Endothelial cell of umbilical vein (primary cell): Measurements from ENCODE around the gene FOXP1. TPM values are rescaled to one million over a fixed set of nuclear protein-coding genes. Genes with fewer than 3 reads are reported as not detected.

Experiments used
- BruUV-seq: library from RNA; stranded (reverse); fragments of 400-500 nt; replicated peaks from 2 replicates; lab custom pipeline; 2021; lab: Mats Ljungman, UMichigan
- CTCF ChIA-PET: fragments of 300-600, 350-600 bp; sonication (Branson Sonifier 250); formaldehyde crosslinking; loops from one replicate; lab custom pipeline; 2021; ENCODE audit warnings: antibody characterized with exemption, inconsistent platforms; lab: Charles Lee
- POLR2A ChIA-PET: fragments of 300-600, 350-600 bp; sonication (Branson Sonifier 250); formaldehyde crosslinking; loops from one replicate; lab custom pipeline; 2021; ENCODE audit warnings: antibody characterized with exemption, inconsistent platforms; lab: Charles Lee
- DNase-seq: peaks from one replicate; pipeline ENCODE4 v3.0.0-alpha.2; 2011; ENCODE audit warnings: low read depth, low spot score
- FAIRE-seq: peaks from 2 replicates; lab custom pipeline; 2011; peaks lifted over from hg19 to GRCh38; lab: Jason Lieb, UNC
- H2AFZ ChIP-seq: 2 replicates; pipeline ENCODE4 v1.6.0; 2012; ENCODE audit warnings: low read depth, low read length, control low read depth, inconsistent platforms
- H3K27ac ChIP-seq: 2 replicates; pipeline ENCODE4 v1.5.1; 2011; ENCODE audit warnings: low read depth, mild to moderate bottlenecking, control low read depth, low read length, moderate library complexity; ENCODE audit not compliant: insufficient read depth
- H3K27me3 ChIP-seq, 2 experiments: 2 replicates each; pipeline versions ENCODE4 v1.6.0 to v1.6.1; 2011; ENCODE audit warnings: low read length in 2 of 2, mixed read lengths in 1 of 2; ENCODE audit not compliant: control insufficient read depth in 2 of 2, insufficient read depth in 2 of 2
- H3K36me3 ChIP-seq, 2 experiments: 2 replicates in 1 of 2; 3 replicates in 1 of 2; pipeline ENCODE4 v1.5.1; 2011; ENCODE audit warnings: low read length in 2 of 2, mild to moderate bottlenecking in 1 of 2, moderate library complexity in 1 of 2; ENCODE audit not compliant: control insufficient read depth in 2 of 2, insufficient read depth in 2 of 2; ENCODE audit errors: extremely low read depth in 1 of 2
- H3K4me1 ChIP-seq: 3 replicates; pipeline ENCODE4 v1.5.1; 2011; ENCODE audit warnings: mild to moderate bottlenecking, low read length; ENCODE audit not compliant: control insufficient read depth, insufficient read depth; ENCODE audit errors: extremely low read depth
- H3K4me2 ChIP-seq: 2 replicates; pipeline ENCODE4 v1.6.1; 2011; ENCODE audit warnings: low read length, control low read depth, mixed read lengths; ENCODE audit not compliant: insufficient read depth
- H3K4me3 ChIP-seq, 3 experiments: fragments of 200-600 bp in 1 of 3; sonication (generic), shearing (Covaris generic) in 1 of 3; replicated peaks in 1 of 3; 2 replicates each; pipeline ENCODE4 v1.5.1; 2011 to 2016; ENCODE audit warnings: control low read depth in 3 of 3, low read length in 3 of 3, mild to moderate bottlenecking in 2 of 3, inconsistent platforms in 1 of 3, low read depth in 1 of 3, moderate library complexity in 1 of 3; ENCODE audit not compliant: insufficient read depth in 1 of 3
- H3K79me2 ChIP-seq: 2 replicates; pipeline ENCODE4 v1.6.0; 2012; ENCODE audit warnings: low read length, inconsistent platforms; ENCODE audit not compliant: control insufficient read depth, insufficient read depth
- H3K9ac ChIP-seq: replicated peaks from 2 replicates; pipeline ENCODE3; 2011; ENCODE audit warnings: low read length, control low read depth; ENCODE audit not compliant: insufficient read depth; ENCODE audit errors: extremely low read depth
- H3K9me1 ChIP-seq: replicated peaks from 3 replicates; pipeline ENCODE4 v1.6.0; 2011; ENCODE audit warnings: mild to moderate bottlenecking, low read length; ENCODE audit not compliant: control insufficient read depth, insufficient read depth; ENCODE audit errors: extremely low read depth
- H3K9me3 ChIP-seq: replicated peaks from 2 replicates; pipeline ENCODE4 v1.5.1; 2012; ENCODE audit warnings: low read length, inconsistent platforms; ENCODE audit not compliant: control insufficient read depth, insufficient read depth
- H4K20me1 ChIP-seq: replicated peaks from 2 replicates; pipeline ENCODE3; 2011; ENCODE audit warnings: mild to moderate bottlenecking, low read length; ENCODE audit not compliant: control insufficient read depth, insufficient read depth; ENCODE audit errors: extremely low read depth
- EZH2 ChIP-seq: IDR thresholded peaks from 2 replicates; pipeline ENCODE4 v1.6.1; 2012; ENCODE audit warnings: borderline replicate concordance, low read depth, mild to moderate bottlenecking, moderate library complexity, low read length, inconsistent platforms; ENCODE audit not compliant: severe bottlenecking
- FOS ChIP-seq: IDR thresholded peaks from 2 replicates; pipeline ENCODE4 v1.6.1; 2011; ENCODE audit warnings: mild to moderate bottlenecking, low read length, moderate library complexity, borderline replicate concordance; ENCODE audit not compliant: insufficient read depth
- GATA2 ChIP-seq: IDR thresholded peaks from 2 replicates; pipeline ENCODE4 v1.7.0; 2011; ENCODE audit warnings: low read depth, mild to moderate bottlenecking, moderate library complexity, mixed read lengths, low read length; ENCODE audit not compliant: insufficient read length, insufficient read depth
- JUN ChIP-seq: IDR thresholded peaks from 2 replicates; pipeline ENCODE4 v1.6.1; 2011; ENCODE audit warnings: borderline replicate concordance, low read depth; ENCODE audit not compliant: insufficient read length, insufficient read depth
- MYC ChIP-seq: IDR thresholded peaks from one replicate; pipeline ENCODE4 v1.6.1; 2011; ENCODE audit warnings: mild to moderate bottlenecking, low read depth, low read length
- POLR2A ChIP-seq: IDR thresholded peaks from 2 replicates; pipeline ENCODE4 v1.6.1; 2012; ENCODE audit warnings: low read depth, mild to moderate bottlenecking, control low read depth, low read length
- POLR2AphosphoS5 ChIP-seq: IDR thresholded peaks from 2 replicates; pipeline ENCODE4 v1.6.1; 2012; ENCODE audit warnings: low read depth, mild to moderate bottlenecking, control low read depth, low read length, moderate library complexity; ENCODE audit not compliant: insufficient read depth
- dilution Hi-C: fragments of 300-500 bp; cut with MboI; formaldehyde crosslinking; loops from one replicate; pipeline ENCODE4 v1.15.0; 2019; ENCODE audit warnings: low sequenced_read_pairs; ENCODE audit not compliant: extremely low pct_ligation_motif_present
- intact Hi-C: fragments of 100-400 bp; cut with micrococcal nuclease; formaldehyde crosslinking; loops from one replicate; pipeline ENCODE4 v1.10.0; 2022
- polyA plus RNA-seq, 4 experiments: library from polyadenylated mRNA; depleted of rRNA in 3 of 4; stranded (reverse) in 3 of 4; unstranded in 1 of 4; fragments of >200 nt; gene quantifications; 2 replicates each; pipeline versions ENCODE4 v1.2.1 to v1.2.3, GENCODE V29; 2011 to 2012; ENCODE audit warnings: missing spikeins in 1 of 4
- total RNA-seq: library from RNA; stranded (reverse); gene quantifications from 2 replicates; pipeline ENCODE4 v1.2.3, GENCODE V29; 2021
- TF ChIP-seq, protein P1 (sequence below): IDR thresholded peaks from 2 replicates; pipeline ENCODE4 v1.6.1; 2011; ENCODE audit not compliant: insufficient read depth, insufficient read length
- TF ChIP-seq, protein P2 (sequence below), 2 donors: IDR thresholded peaks; 1 replicate in 1 of 2; 2 replicates in 1 of 2; pipeline ENCODE4 v1.5.1; 2011; ENCODE audit warnings: low read length in 2 of 2, mild to moderate bottlenecking in 2 of 2, moderate library complexity in 2 of 2, control low read depth in 1 of 2, inconsistent platforms in 1 of 2, low read depth in 1 of 2; ENCODE audit not compliant: insufficient read depth in 1 of 2; ENCODE audit errors: extremely low read depth in 1 of 2

The FOXP1 gene
- total and polyA plus RNA-seq, 2 donors (not counting 3 experiments of a cell fraction or from before 2014, with no cell fraction given), result 41.0 to 107 TPM

DNA sequence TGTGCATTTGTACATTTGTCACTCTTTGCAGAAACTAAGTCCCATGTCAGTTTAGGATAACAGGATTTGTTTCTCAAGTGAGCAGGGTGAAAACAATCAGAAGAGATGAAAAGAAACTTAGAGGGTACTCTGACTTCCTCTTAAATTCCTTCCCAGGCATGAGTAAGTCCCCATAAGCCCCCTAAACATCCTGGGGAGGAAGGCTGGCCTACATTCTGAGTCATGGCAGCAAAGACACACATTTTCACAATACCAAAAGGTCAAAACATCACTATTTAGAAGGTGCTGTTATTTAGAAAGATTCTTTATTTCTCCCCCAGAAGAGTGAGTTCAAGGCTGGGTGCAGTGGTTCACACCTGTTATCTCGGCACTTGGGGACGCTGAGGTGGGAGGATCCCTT is 7.6 kb upstream of the FOXP1 start:
- Histone ChIP-seq H3K79me2 (no peaks in the 10 kb centered on the region), H3K4me3 (no peak overlapping the region), H3K9me1 (no peaks in the 10 kb centered on the region), H3K9ac (no peak overlapping the region), H3K4me1 (peaks cover 11% of the 10 kb centered on the region), H2AFZ (no peak overlapping the region), H4K20me1 (no peaks in the 10 kb centered on the region), H3K27ac (no peak overlapping the region), H3K4me2 (no peak overlapping the region), H3K27me3 (no peaks in the 10 kb centered on the region), H3K36me3 (no peaks in the 10 kb centered on the region), H3K9me3 (no peaks in the 10 kb centered on the region)
- FAIRE-seq, result no peak
- DNase-seq, result no peak
- ChIA-PET CTCF (interaction anchor here (3.7 kb wide), 1 partner anchor 1040 kb away, joined by 19 read pairs; no protein-coding TSS in a partner anchor), POLR2A (no interaction called here)
- no peak for TF ChIP-seq POLR2A
- no peak for TF ChIP-seq MYC
- peak; percentile 75 for TF ChIP-seq FOS
- intact Hi-C loops, result loop anchor here (5.0 kb wide), 1 partner anchor 1534 kb away; no protein-coding TSS in a partner anchor
- no TSS peak for BruUV-seq
- dilution Hi-C loops, result no loop called here

DNA sequence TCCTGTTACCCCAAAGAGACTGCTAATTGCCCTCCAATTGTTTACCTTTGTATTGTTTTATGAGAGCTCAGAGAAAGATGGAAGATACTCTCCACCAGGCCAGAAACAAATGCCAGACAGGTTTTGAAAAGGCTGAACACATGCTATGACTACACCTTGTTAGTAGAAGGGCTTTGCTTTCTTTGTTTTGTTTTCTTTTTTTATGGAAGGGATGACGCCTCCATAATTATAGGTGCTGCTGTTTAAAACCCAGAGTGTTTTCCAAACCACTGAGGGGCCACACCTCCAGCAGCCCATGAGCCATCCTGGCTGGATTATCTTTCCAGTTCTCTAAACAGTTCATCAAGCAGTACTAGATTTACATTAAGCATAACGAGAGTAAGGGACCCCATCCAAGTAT is 5.6 kb upstream of the FOXP1 start:
- Histone ChIP-seq H3K36me3 (no peaks in the 10 kb centered on the region), H3K27me3 (no peaks in the 10 kb centered on the region), H3K9me1 (no peaks in the 10 kb centered on the region), H3K79me2 (no peaks in the 10 kb centered on the region), H3K4me1 (peaks cover 24% of the 10 kb centered on the region), H3K4me2 (no peak overlapping the region), H3K4me3 (no peak overlapping the region), H4K20me1 (no peaks in the 10 kb centered on the region), H3K27ac (no peak overlapping the region), H3K9me3 (no peaks in the 10 kb centered on the region), H2AFZ (no peak overlapping the region), H3K9ac (no peak overlapping the region)
- ChIA-PET POLR2A (no interaction called here), CTCF (interaction anchor here (1.5 to 3.7 kb wide), 2 partner anchors 64 to 1038 kb away, joined by 3 to 19 read pairs; no protein-coding TSS in a partner anchor)
- intact Hi-C loops, result no loop called here
- BruUV-seq, result no TSS peak
- dilution Hi-C loops, result no loop called here
- no peak for FAIRE-seq
- TF ChIP-seq MYC (no peak), GATA2 (no peak), POLR2AphosphoS5 (no peak), POLR2A (no peak), EZH2 (no peak), JUN (no peak), FOS (no peak)
- TF ChIP-seq, protein P1, sequence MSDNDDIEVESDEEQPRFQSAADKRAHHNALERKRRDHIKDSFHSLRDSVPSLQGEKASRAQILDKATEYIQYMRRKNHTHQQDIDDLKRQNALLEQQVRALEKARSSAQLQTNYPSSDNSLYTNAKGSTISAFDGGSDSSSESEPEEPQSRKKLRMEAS, result no peak
- TF ChIP-seq, protein P2, sequence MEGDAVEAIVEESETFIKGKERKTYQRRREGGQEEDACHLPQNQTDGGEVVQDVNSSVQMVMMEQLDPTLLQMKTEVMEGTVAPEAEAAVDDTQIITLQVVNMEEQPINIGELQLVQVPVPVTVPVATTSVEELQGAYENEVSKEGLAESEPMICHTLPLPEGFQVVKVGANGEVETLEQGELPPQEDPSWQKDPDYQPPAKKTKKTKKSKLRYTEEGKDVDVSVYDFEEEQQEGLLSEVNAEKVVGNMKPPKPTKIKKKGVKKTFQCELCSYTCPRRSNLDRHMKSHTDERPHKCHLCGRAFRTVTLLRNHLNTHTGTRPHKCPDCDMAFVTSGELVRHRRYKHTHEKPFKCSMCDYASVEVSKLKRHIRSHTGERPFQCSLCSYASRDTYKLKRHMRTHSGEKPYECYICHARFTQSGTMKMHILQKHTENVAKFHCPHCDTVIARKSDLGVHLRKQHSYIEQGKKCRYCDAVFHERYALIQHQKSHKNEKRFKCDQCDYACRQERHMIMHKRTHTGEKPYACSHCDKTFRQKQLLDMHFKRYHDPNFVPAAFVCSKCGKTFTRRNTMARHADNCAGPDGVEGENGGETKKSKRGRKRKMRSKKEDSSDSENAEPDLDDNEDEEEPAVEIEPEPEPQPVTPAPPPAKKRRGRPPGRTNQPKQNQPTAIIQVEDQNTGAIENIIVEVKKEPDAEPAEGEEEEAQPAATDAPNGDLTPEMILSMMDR (IDR thresholded peaks at IDR 0.05; ENCODE audit: extremely low read depth in 1 of 2, insufficient read depth in 1 of 2, low read depth in 1 of 2, low read length in 2 of 2), result no peak
- DNase-seq, result no peak
